HepG2 (cell line): ENCODE data around the gene CABLES2. TPM values are rescaled to one million over a fixed set of nuclear protein-coding genes. Genes with fewer than 3 reads are reported as not detected.

Source experiments
- ATF7-NPFF ChIP-seq: sonication (generic); formaldehyde crosslinking; IDR thresholded peaks from 2 replicates; pipeline ENCODE4 v1.8.1; 2023; ENCODE audit warnings: mild to moderate bottlenecking, low read depth, missing genetic modification reagents, moderate library complexity
- ATRX ChIP-seq: sonication (generic); formaldehyde crosslinking; IDR thresholded peaks from 2 replicates; pipeline ENCODE4 v1.4.0; 2020; ENCODE audit warnings: missing genetic modification reagents, borderline replicate concordance
- ETV5 ChIP-seq: IDR thresholded peaks from 2 replicates; pipeline ENCODE4 v1.6.1; 2018; ENCODE audit warnings: missing biosample characterization, missing genetic modification reagents, inconsistent platforms, borderline replicate concordance
- FOXC1 ChIP-seq: sonication (generic); formaldehyde crosslinking; IDR thresholded peaks from 2 replicates; pipeline ENCODE4 v1.8.0; 2022; ENCODE audit warnings: mild to moderate bottlenecking, missing genetic modification reagents, borderline replicate concordance
- GABPB1 ChIP-seq: IDR thresholded peaks from 2 replicates; pipeline ENCODE4 v1.6.1; 2016; ENCODE audit warnings: mild to moderate bottlenecking, missing genetic modification reagents, moderate library complexity, missing compliant biosample characterization
- MIER2 ChIP-seq: IDR thresholded peaks from 2 replicates; pipeline ENCODE4 v1.6.1; 2016; ENCODE audit warnings: missing biosample characterization, missing genetic modification reagents
- ONECUT2 ChIP-seq: sonication (generic); formaldehyde crosslinking; IDR thresholded peaks from 2 replicates; pipeline ENCODE4 v1.4.0; 2020; ENCODE audit warnings: missing genetic modification reagents
- TEAD3 ChIP-seq: optimal IDR thresholded peaks from 2 replicates; pipeline ENCODE3; 2016; ENCODE audit warnings: borderline replicate concordance
- YEATS2 ChIP-seq: sonication (generic); formaldehyde crosslinking; IDR thresholded peaks from 2 replicates; pipeline ENCODE4 v1.4.0; 2020; ENCODE audit warnings: missing genetic modification reagents, borderline replicate concordance
- ZBTB7B ChIP-seq: sonication (generic); formaldehyde crosslinking; IDR thresholded peaks from 2 replicates; pipeline ENCODE4 v1.4.0; 2020; ENCODE audit warnings: missing genetic modification reagents
- ZNF234 ChIP-seq: sonication (generic); formaldehyde crosslinking; conservative IDR thresholded peaks from 2 replicates; pipeline ENCODE4 v1.5.1; 2020; ENCODE audit warnings: mild to moderate bottlenecking, missing genetic modification reagents
- ZNF510 ChIP-seq: sonication (generic); formaldehyde crosslinking; IDR thresholded peaks from 2 replicates; pipeline ENCODE4 v1.4.0; 2020; ENCODE audit warnings: low read depth, mild to moderate bottlenecking, missing genetic modification reagents
- ZNF598 ChIP-seq: sonication (generic); formaldehyde crosslinking; IDR thresholded peaks from 2 replicates; pipeline ENCODE4 v1.5.1; 2020; ENCODE audit warnings: mild to moderate bottlenecking, missing genetic modification reagents, borderline replicate concordance
- ZNF607 ChIP-seq: sonication (generic); formaldehyde crosslinking; IDR thresholded peaks from 2 replicates; pipeline ENCODE4 v1.5.1; 2020; ENCODE audit warnings: missing genetic modification reagents, mild to moderate bottlenecking, borderline replicate concordance
- ZNF709 ChIP-seq: sonication (generic); formaldehyde crosslinking; IDR thresholded peaks from 2 replicates; pipeline ENCODE4 v1.5.0; 2020; ENCODE audit warnings: mild to moderate bottlenecking, missing genetic modification reagents
- polyA plus RNA-seq, 8 experiments: library from polyadenylated mRNA; depleted of rRNA in 3 of 8; stranded (reverse) in 7 of 8; unstranded in 1 of 8; fragments of >200 nt; fragmentation: Illumina TruSeq in 4 of 8; extraction: Trizol in 4 of 8; gene quantifications; 2 replicates each; pipeline versions ENCODE4 v1.2.1 to v1.2.3, GENCODE V29; 2011 to 2016; ENCODE audit warnings: low read depth in 4 of 8, missing spikeins in 1 of 8, mixed read lengths in 1 of 8; ENCODE audit not compliant: insufficient read depth in 1 of 8
- total RNA-seq, 5 experiments: library from RNA; depleted of rRNA; stranded (reverse); fragments of >200 nt; fragmentation: Illumina TruSeq; extraction: Trizol; gene quantifications; 2 replicates each; pipeline ENCODE4 v1.2.3, GENCODE V29; 2016; ENCODE audit warnings: low read depth in 1 of 5
- TF ChIP-seq, protein P1 (sequence below), 2 experiments: sonication (generic) in 1 of 2; formaldehyde crosslinking in 1 of 2; IDR thresholded peaks; 2 replicates each; pipeline versions ENCODE4 v1.6.1 to v1.9.0; 2014 to 2022; ENCODE audit warnings: antibody characterized with exemption in 1 of 2, borderline replicate concordance in 1 of 2, inconsistent platforms in 1 of 2, low read depth in 1 of 2, missing genetic modification reagents in 1 of 2
- TF ChIP-seq, protein P2 (sequence below): IDR thresholded peaks from 2 replicates; pipeline ENCODE4 v1.6.1; 2016; ENCODE audit warnings: low read depth
- TF ChIP-seq, protein P3 (sequence below): sonication (generic); formaldehyde crosslinking; conservative IDR thresholded peaks from 2 replicates; pipeline ENCODE4 v1.8.0; 2022; ENCODE audit warnings: missing genetic modification reagents

The CABLES2 gene
- total and polyA plus RNA-seq, 2 of the 13 experiments (the other 11 are each of a cell fraction or from before 2014, with no cell fraction given) = 5.2 to 9.7 TPM

GRCh38 chr20:62382306-62383198 is 24.5 kb downstream of the CABLES2 start (continued):
- TF ChIP-seq ETV5 (CRISPR knock-in tag) = peak; percentile 53; the same call in 1 of the 2 replicates
- TF ChIP-seq GABPB1 (CRISPR knock-in tag) = peak; percentile 72
- peak; percentile 42; the same call in 1 of the 2 replicates for TF ChIP-seq ATF7-NPFF
- TF ChIP-seq ZBTB7B = peak; percentile 53; the same call in 1 of the 2 replicates
- TF ChIP-seq ONECUT2 (CRISPR knock-in tag) = peak; percentile 25; the same call in 1 of the 2 replicates
- TF ChIP-seq, protein P1, sequence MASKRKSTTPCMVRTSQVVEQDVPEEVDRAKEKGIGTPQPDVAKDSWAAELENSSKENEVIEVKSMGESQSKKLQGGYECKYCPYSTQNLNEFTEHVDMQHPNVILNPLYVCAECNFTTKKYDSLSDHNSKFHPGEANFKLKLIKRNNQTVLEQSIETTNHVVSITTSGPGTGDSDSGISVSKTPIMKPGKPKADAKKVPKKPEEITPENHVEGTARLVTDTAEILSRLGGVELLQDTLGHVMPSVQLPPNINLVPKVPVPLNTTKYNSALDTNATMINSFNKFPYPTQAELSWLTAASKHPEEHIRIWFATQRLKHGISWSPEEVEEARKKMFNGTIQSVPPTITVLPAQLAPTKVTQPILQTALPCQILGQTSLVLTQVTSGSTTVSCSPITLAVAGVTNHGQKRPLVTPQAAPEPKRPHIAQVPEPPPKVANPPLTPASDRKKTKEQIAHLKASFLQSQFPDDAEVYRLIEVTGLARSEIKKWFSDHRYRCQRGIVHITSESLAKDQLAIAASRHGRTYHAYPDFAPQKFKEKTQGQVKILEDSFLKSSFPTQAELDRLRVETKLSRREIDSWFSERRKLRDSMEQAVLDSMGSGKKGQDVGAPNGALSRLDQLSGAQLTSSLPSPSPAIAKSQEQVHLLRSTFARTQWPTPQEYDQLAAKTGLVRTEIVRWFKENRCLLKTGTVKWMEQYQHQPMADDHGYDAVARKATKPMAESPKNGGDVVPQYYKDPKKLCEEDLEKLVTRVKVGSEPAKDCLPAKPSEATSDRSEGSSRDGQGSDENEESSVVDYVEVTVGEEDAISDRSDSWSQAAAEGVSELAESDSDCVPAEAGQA (IDR thresholded peaks at IDR 0.05; ENCODE audit: low read depth) = peak; percentile 52; the same call in 1 of the 2 replicates
- TF ChIP-seq, protein P1 (CRISPR knock-in tag; IDR thresholded peaks at IDR 0.05; ENCODE audit: borderline replicate concordance) = 0 out of 2 replicates have a peak, but pooled peaks have one; percentile 70
- peak; percentile 68 for TF ChIP-seq TEAD3 (CRISPR knock-in tag)
- peak; percentile 66; the same call in 1 of the 2 replicates for TF ChIP-seq FOXC1 (CRISPR knock-in tag)
- no peak for TF ChIP-seq ZNF234 (CRISPR knock-in tag)
- no peak for TF ChIP-seq ZNF598 (CRISPR knock-in tag)
- TF ChIP-seq MIER2 (CRISPR knock-in tag) = peak; percentile 51; the same call in 1 of the 2 replicates
- no peak for TF ChIP-seq ZNF709
- no peak for TF ChIP-seq ZNF607
- TF ChIP-seq, protein P2, sequence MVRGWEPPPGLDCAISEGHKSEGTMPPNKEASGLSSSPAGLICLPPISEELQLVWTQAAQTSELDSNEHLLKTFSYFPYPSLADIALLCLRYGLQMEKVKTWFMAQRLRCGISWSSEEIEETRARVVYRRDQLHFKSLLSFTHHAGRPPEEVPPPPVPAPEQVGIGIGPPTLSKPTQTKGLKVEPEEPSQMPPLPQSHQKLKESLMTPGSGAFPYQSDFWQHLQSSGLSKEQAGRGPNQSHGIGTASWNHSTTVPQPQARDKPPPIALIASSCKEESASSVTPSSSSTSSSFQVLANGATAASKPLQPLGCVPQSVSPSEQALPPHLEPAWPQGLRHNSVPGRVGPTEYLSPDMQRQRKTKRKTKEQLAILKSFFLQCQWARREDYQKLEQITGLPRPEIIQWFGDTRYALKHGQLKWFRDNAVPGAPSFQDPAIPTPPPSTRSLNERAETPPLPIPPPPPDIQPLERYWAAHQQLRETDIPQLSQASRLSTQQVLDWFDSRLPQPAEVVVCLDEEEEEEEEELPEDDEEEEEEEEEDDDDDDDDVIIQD (CRISPR knock-in tag) = peak; percentile 63; the same call in 1 of the 2 replicates
- TF ChIP-seq ZNF510 (CRISPR knock-in tag) = 0 out of 2 replicates have a peak, but pooled peaks have one; percentile 74
- peak; percentile 79; the same call in 1 of the 2 replicates for TF ChIP-seq YEATS2 (CRISPR knock-in tag)
- no peak for TF ChIP-seq ATRX
- TF ChIP-seq, protein P3, sequence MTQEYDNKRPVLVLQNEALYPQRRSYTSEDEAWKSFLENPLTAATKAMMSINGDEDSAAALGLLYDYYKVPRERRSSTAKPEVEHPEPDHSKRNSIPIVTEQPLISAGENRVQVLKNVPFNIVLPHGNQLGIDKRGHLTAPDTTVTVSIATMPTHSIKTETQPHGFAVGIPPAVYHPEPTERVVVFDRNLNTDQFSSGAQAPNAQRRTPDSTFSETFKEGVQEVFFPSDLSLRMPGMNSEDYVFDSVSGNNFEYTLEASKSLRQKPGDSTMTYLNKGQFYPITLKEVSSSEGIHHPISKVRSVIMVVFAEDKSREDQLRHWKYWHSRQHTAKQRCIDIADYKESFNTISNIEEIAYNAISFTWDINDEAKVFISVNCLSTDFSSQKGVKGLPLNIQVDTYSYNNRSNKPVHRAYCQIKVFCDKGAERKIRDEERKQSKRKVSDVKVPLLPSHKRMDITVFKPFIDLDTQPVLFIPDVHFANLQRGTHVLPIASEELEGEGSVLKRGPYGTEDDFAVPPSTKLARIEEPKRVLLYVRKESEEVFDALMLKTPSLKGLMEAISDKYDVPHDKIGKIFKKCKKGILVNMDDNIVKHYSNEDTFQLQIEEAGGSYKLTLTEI (CRISPR knock-in tag) = no peak
